22Rv1 (cell line): Measurements from ENCODE around the gene DTNB.
A peak's percentile ranks its signal among the peaks of the same experiment; 100 is the strongest.

ENCODE experiments used
- H3K27ac ChIP-seq: fragments of 450-650 bp; 2 replicates; pipeline ENCODE4 v1.5.1; 2017
- CTCF ChIP-seq: fragments of 450-650 bp; IDR thresholded peaks from 2 replicates; pipeline ENCODE4 v1.5.1; 2017; ENCODE audit warnings: mild to moderate bottlenecking
- ZFX ChIP-seq: fragments of 450-650 bp; IDR thresholded peaks from 2 replicates; pipeline ENCODE4 v1.6.1; 2017; ENCODE audit warnings: antibody characterized with exemption, borderline replicate concordance

Gene DTNB

GRCh38 chr2:25532521-25532920, 140.9 kb downstream of the DTNB start:
- no peak overlapping the region for H3K27ac ChIP-seq
- TF ChIP-seq ZFX (no peak), CTCF (no peak)

GRCh38 chr2:25529034-25529433, 144.3 kb downstream of the DTNB start:
- no peak overlapping the region for H3K27ac ChIP-seq
- no peak for TF ChIP-seq ZFX
- no peak for TF ChIP-seq CTCF

GRCh38 chr2:25528173-25528572, 145.2 kb downstream of the DTNB start:
- H3K27ac ChIP-seq, result no peak overlapping the region
- TF ChIP-seq ZFX (no peak), CTCF (no peak)

- H3K27ac ChIP-seq, result no peak overlapping the region
- TF ChIP-seq CTCF (no peak), ZFX (no peak)
Observed at GRCh38 chr2:25524507-25524906, 148.9 kb downstream of the DTNB start.

- H3K27ac ChIP-seq, result no peak overlapping the region
- no peak for TF ChIP-seq CTCF
Observed at GRCh38 chr2:25523060-25523459, 150.3 kb downstream of the DTNB start.

GRCh38 chr2:25521665-25522387, 151.6 kb downstream of the DTNB start:
- no peak overlapping the region for H3K27ac ChIP-seq
- TF ChIP-seq CTCF (peak; percentile 85), ZFX (no peak)

GRCh38 chr2:25521126-25521525, 152.3 kb downstream of the DTNB start:
- no peak overlapping the region for H3K27ac ChIP-seq
- TF ChIP-seq ZFX (no peak), CTCF (no peak)
